Immature natural killer cell (primary cell): ENCODE results near the gene CLOCK. TPM values are rescaled to one million over a fixed set of nuclear protein-coding genes. Genes with fewer than 3 reads are reported as not detected.
"Not testable (repeated sequence)": the region's sequence is repeated elsewhere in the genome, so short reads cannot be mapped to it uniquely, and the experiment has no call there.

ENCODE experiments used
- DNase-seq, 3 donors: peaks; one replicate each; pipeline ENCODE4 v3.0.0; 2022; ENCODE audit warnings: mixed read lengths in 1 of 3
- H3K27ac Mint-ChIP-seq, 6 donors: one replicate each; pipeline ENCODE4 v1.8.0; 2020; ENCODE audit warnings: mixed read lengths in 6 of 6, mild to moderate bottlenecking in 5 of 6, inconsistent platforms in 4 of 6, moderate library complexity in 3 of 6
- H3K27me3 Mint-ChIP-seq, 3 donors: one replicate each; pipeline ENCODE4 v1.8.0; 2020 to 2021; ENCODE audit warnings: low read depth in 3 of 3, mild to moderate bottlenecking in 3 of 3, mixed read lengths in 3 of 3, moderate library complexity in 3 of 3, inconsistent platforms in 1 of 3
- H3K36me3 Mint-ChIP-seq, 3 donors: one replicate each; pipeline ENCODE4 v1.8.0; 2020; ENCODE audit warnings: mixed read lengths in 3 of 3, inconsistent platforms in 2 of 3, mild to moderate bottlenecking in 2 of 3
- H3K4me1 Mint-ChIP-seq, 2 donors: one replicate each; pipeline ENCODE4 v1.8.0; 2020; ENCODE audit warnings: inconsistent platforms in 2 of 2, mild to moderate bottlenecking in 2 of 2, mixed read lengths in 2 of 2, moderate library complexity in 1 of 2
- H3K4me3 Mint-ChIP-seq, 5 donors: one replicate each; pipeline ENCODE4 v1.8.0; 2020; ENCODE audit warnings: mild to moderate bottlenecking in 5 of 5, mixed read lengths in 5 of 5, inconsistent platforms in 3 of 5, moderate library complexity in 3 of 5
- H3K9me3 Mint-ChIP-seq, 6 donors: one replicate each; pipeline ENCODE4 v1.8.0; 2020; ENCODE audit warnings: mild to moderate bottlenecking in 6 of 6, mixed read lengths in 6 of 6, inconsistent platforms in 4 of 6, moderate library complexity in 3 of 6
- polyA plus RNA-seq, 3 donors: library from polyadenylated mRNA; unstranded; fragments of 300-500 nt; fragmentation: Illumina TruSeq; gene quantifications; one replicate each; pipeline ENCODE4 v1.2.3, GENCODE V29; 2021

Gene CLOCK, protein sequence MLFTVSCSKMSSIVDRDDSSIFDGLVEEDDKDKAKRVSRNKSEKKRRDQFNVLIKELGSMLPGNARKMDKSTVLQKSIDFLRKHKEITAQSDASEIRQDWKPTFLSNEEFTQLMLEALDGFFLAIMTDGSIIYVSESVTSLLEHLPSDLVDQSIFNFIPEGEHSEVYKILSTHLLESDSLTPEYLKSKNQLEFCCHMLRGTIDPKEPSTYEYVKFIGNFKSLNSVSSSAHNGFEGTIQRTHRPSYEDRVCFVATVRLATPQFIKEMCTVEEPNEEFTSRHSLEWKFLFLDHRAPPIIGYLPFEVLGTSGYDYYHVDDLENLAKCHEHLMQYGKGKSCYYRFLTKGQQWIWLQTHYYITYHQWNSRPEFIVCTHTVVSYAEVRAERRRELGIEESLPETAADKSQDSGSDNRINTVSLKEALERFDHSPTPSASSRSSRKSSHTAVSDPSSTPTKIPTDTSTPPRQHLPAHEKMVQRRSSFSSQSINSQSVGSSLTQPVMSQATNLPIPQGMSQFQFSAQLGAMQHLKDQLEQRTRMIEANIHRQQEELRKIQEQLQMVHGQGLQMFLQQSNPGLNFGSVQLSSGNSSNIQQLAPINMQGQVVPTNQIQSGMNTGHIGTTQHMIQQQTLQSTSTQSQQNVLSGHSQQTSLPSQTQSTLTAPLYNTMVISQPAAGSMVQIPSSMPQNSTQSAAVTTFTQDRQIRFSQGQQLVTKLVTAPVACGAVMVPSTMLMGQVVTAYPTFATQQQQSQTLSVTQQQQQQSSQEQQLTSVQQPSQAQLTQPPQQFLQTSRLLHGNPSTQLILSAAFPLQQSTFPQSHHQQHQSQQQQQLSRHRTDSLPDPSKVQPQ
- 1 to 10 TPM; 1.1 to 7.0 (median 4.7) TPM for polyA plus RNA-seq

DNA sequence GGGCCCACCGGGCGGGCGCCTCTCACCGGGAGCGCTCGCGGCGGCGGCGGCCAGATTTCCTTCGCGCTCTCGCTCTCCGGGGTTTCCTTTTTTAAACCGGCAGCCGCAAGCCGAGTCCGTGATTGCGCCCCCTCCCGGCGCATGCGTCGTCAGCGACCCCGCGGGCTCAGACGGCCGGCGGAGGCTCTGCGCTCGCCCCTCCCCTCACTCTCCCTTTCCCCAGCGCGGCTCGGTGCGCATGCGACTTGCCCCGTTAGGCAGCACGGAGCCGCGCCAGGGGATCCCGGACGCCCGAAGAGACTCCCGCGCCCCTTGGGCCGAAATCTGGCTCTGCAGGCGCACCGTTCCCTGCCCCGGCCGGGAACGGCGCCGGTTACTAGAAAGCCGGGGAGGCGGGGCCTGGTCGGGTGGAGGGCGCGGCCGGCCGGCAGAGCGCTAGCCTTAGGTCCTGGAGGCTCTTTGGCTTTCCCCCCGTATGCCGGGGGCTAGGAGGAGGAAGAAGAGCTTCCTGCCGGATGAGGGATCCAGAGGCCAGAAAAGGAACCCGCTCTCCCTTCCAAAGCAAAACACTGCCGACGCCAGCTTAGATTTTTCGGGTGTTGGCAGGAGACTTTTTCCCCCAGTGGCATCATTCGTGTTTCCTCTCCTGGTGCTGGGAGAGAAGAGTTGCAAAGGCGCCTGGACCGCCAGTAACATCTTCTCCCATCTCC lies at the start of gene CLOCK:
Gene CLOCK, minus strand, starts transcription at position 154 of the 710 bp plus-strand sequence. CDS start 64,124 bp downstream, outside the sequence.
- Mint-ChIP-seq H3K27me3 (peaks cover 9 to 28% (median 13%) of the 10 kb centered on the region in 3 donors), H3K27ac (peak within 1 kb of the TSS; percentile 90 to 94 (median 92)), H3K36me3 (no peaks in the 10 kb centered on the region), H3K9me3 (no peaks in the 10 kb centered on the region), H3K4me3 (peak within 1 kb of the TSS; percentile 91 to 98 (median 94)), H3K4me1 (peaks cover 24 to 37% of the 10 kb centered on the region in 2 donors)
- DNase-seq = peak; percentile 86 to 88 (median 87)

DNA sequence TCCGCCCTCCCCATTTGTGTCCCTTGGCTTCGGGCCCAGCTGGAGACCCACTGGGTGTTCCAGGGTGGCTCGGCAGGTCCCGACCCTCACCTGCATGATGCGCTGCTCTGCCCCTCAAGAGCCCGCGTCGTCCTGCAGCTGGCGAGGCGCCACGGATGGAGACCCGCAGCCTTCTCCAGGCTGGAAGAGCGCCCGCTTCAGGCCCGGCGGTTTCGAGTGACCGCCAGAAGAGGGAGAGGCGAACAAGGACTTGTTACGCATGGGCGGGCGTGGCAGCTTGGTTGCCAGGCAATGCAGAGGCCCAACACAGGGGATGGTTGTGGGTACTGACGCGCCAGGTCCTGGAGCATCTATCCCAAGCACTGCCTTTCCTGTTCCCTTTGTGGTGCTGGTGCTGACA lies 45.3 kb upstream of the CLOCK start, which contains the start of gene PDCL2:
Gene PDCL2, minus strand, starts transcription at position 232 of the 400 bp plus-strand sequence. Its CDS starts 136 bp downstream, at position 96.
- Mint-ChIP-seq H3K4me1 (no peaks in the 10 kb centered on the region), H3K27ac (no peak within 1 kb of the TSS), H3K36me3 (no peaks in the 10 kb centered on the region), H3K27me3 (peaks cover 0 to 9% (median 3%) of the 10 kb centered on the region in 3 donors), H3K4me3 (no peak within 1 kb of the TSS), H3K9me3 (no peaks in the 10 kb centered on the region)
- DNase-seq = no peak

DNA sequence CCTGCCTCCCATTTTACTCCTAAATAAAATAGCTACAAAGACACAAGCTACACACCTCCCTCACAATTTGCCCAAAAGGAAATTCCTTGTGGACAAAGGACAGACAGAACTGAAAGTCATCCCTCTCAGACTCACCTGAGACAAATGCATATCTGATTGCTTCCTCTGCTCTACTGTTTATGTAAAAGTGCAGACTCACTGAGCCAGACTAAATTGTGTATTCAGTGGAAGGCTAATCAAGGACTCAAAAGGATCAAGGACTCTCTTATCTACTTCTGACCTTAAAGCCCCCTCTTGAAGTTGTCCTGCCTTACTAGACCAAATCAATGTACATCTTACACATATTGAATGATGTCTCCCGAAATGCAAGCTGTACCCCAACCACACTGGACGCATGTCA lies 41.5 kb upstream of the CLOCK start:
- Mint-ChIP-seq H3K27me3 (peaks cover 0 to 6% (median 5%) of the 10 kb centered on the region in 3 donors), H3K27ac (no peak overlapping the region), H3K4me3 (no peak overlapping the region), H3K9me3 (peaks cover 0 to 12% (median 5%) of the 10 kb centered on the region in 6 donors), H3K36me3 (no peaks in the 10 kb centered on the region), H3K4me1 (no peaks in the 10 kb centered on the region)
- DNase-seq = no peak

DNA sequence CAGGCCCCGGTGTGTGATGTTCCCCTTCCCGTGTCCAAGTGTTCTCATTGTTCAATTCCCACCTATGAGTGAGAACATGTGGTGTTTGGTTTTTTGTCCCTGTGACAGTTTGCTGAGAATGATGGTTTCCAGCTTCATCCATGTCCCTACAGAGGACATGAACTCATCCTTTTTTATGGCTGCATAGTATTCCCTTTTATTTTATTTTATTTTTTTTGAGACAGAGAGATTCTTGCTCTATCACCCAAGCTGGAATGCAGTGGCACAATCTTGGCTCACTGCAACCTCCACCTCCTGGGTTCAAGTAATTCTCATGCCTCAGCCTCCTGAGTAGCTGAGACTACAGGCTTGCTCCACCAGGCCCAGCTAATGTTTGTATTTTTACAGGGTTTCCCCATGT lies 36.1 kb upstream of the CLOCK start:
- not testable (repeated sequence) for H3K27me3 Mint-ChIP-seq, H3K4me1 Mint-ChIP-seq, DNase-seq, H3K36me3 Mint-ChIP-seq, H3K4me3 Mint-ChIP-seq, H3K27ac Mint-ChIP-seq
- H3K9me3 Mint-ChIP-seq = peaks cover 0 to 17% (median 7%) of the 10 kb centered on the region in 6 donors

DNA sequence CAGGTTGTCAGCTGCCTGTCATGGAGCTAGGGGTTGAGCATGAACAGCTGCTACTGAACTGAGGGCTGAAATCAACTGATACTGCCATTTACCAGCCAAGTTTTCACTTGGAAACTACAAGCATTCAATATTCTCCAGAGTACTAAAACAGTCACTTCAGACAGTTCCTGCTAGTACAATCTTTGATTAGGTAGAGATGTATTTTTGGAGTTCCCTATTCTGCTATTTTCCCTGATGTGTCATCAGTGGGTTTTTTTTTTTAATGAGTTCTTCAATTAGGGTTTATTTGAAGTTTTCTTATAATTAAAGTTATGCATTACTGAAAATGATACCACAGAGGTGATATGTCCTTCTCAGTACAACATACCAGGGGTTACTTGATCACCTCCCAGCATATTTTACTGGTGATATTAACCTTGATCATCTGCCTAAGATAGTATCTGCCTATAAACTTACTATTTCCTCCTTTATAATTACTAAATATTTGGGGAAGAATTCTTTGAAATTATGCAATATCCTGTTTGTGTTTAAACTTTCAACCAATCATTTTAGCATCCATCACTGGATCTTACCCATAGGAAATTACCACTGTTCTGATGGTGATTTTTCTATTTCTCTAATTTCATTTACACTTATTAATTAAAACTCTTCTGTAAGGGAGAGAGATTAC lies 31.8 kb upstream of the CLOCK start:
- Mint-ChIP-seq H3K36me3 (peaks cover 0 to 8% (median 6%) of the 10 kb centered on the region in 3 donors), H3K27me3 (peaks cover 3 to 9% (median 6%) of the 10 kb centered on the region in 3 donors), H3K4me3 (no peak overlapping the region), H3K27ac (no peak overlapping the region), H3K9me3 (peaks cover 15 to 39% (median 18%) of the 10 kb centered on the region in 6 donors), H3K4me1 (no peaks in the 10 kb centered on the region)
- no peak for DNase-seq

DNA sequence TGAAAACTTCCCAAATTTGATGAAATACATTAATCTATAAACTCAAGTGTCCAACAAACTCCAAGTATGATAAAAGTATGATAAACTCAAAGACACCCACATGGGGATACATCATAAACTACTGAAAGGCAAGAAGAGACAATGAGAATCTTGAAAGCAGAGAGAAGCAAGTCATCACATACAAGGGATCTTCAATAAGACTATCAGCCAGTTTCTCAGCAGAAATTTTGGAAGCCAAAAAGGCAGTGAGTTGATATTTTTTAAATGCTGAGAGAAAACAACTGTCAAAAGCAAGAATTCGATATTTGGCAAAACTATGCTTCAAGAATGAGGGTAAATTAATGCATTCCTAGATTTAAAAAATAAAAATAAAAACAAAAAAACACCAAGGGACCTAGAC lies 28.8 kb upstream of the CLOCK start:
- no peaks in the 10 kb centered on the region for H3K4me1 Mint-ChIP-seq
- no peak overlapping the region for H3K4me3 Mint-ChIP-seq
- H3K27ac Mint-ChIP-seq = no peak overlapping the region
- H3K36me3 Mint-ChIP-seq = peaks cover 0 to 8% (median 6%) of the 10 kb centered on the region in 3 donors
- DNase-seq = no peak
- peaks cover 3 to 6% (median 5%) of the 10 kb centered on the region in 3 donors for H3K27me3 Mint-ChIP-seq
- H3K9me3 Mint-ChIP-seq = peaks cover 15 to 32% (median 16%) of the 10 kb centered on the region in 6 donors

DNA sequence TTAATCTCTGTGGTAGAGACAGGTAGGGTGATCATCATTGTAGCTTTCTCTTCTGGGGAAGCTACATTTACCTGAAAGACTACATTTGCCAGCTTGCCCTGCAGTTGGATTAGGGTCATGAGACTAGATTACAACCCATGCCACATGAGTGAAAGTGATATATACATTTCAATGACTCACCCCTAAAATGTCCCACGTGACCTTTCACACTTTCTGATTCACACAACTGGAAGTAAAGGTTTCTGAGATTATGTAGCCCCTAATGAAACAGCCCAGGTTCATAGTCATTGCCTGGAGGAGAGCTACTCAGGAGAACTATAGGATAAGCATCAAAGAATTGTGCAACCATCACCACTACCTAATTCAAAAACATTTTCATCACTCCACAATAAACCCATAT lies 27.5 kb upstream of the CLOCK start:
- no peak overlapping the region for H3K4me3 Mint-ChIP-seq
- no peak for DNase-seq
- H3K36me3 Mint-ChIP-seq = peaks cover 0 to 8% (median 6%) of the 10 kb centered on the region in 3 donors
- H3K4me1 Mint-ChIP-seq = no peaks in the 10 kb centered on the region
- peaks cover 15 to 32% (median 16%) of the 10 kb centered on the region in 6 donors for H3K9me3 Mint-ChIP-seq
- H3K27ac Mint-ChIP-seq = no peak overlapping the region
- H3K27me3 Mint-ChIP-seq = peaks cover 3 to 6% (median 3%) of the 10 kb centered on the region in 3 donors

DNA sequence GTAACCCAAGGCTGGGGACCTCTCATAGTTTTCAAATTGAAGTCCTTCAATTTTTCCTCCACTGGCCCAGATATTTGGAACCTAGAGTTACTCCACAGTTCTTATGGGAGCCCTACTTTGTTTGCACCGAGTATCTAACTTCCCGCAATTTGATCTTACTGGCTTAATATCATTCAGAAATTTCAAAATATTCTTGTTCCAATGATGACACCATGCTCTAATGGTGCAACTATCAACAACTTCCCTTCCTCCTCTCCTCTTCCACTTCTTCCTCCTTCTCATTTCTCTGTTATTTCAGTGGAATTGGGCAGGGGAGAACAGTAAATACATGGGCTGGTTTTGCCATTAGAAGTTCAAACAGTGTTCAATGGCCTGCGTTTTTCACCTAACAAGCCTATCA lies 25.1 kb upstream of the CLOCK start:
- H3K9me3 Mint-ChIP-seq = peaks cover 7 to 18% (median 14%) of the 10 kb centered on the region in 6 donors
- H3K36me3 Mint-ChIP-seq = peaks cover 0 to 8% (median 6%) of the 10 kb centered on the region in 3 donors
- H3K27me3 Mint-ChIP-seq = peaks cover 3 to 6% (median 3%) of the 10 kb centered on the region in 3 donors
- H3K4me1 Mint-ChIP-seq = no peaks in the 10 kb centered on the region
- no peak overlapping the region for H3K4me3 Mint-ChIP-seq
- no peak overlapping the region for H3K27ac Mint-ChIP-seq
- DNase-seq = no peak

DNA sequence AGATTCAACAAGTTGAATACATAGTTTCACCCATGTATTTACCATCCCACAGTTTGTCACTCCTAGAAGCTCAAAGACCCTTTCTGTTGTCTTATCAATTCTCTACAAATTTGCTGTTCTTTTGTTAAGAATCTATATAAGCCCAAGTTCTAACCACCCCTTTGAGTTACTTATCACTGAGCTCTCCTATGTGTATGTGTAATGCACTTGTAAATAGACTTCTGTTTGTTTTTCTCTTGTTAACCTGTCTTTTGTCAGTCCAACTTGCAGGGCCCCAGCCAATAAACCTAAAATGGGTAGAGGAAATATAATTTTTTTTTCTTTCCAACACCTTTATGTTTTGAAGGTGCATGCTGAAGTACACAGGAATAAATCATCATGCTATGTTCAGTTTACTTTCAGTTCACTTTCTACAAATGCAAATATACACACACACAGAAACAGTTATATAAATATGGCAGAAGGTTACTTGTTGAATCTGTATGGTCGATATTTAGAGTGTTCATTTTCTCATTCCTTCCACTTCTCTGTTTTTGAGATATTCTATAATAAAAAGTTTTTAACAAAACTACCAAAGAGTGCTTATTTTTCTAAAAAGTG lies 22.3 kb upstream of the CLOCK start:
- Mint-ChIP-seq H3K27ac (no peak overlapping the region), H3K4me3 (no peak overlapping the region), H3K9me3 (no peaks in the 10 kb centered on the region), H3K4me1 (no peaks in the 10 kb centered on the region), H3K36me3 (no peaks in the 10 kb centered on the region), H3K27me3 (peaks cover 0 to 3% (median 3%) of the 10 kb centered on the region in 3 donors)
- no peak for DNase-seq

DNA sequence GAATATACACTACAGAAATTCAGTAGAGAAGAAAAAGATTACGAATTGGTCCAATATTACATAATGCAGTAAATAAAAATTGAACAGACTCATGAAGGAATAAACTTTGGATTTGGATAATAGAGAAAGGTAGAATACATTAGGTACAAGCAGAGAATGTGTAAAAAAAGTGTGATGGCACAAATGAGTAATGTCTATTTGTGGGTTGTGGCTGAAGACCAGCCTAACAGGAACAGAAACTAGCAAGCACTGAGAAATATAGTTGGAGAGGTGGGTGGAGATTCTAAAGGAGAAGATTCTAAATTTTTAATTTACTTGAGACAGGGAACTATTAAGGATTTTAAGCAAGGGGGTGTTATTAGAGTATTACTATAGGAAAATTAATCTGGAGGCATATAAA lies 15.2 kb upstream of the CLOCK start:
- Mint-ChIP-seq H3K9me3 (no peaks in the 10 kb centered on the region), H3K27ac (no peak overlapping the region), H3K4me3 (no peak overlapping the region), H3K36me3 (no peaks in the 10 kb centered on the region), H3K27me3 (peaks cover 0 to 2% (median 0%) of the 10 kb centered on the region in 3 donors), H3K4me1 (peaks cover 2 to 12% of the 10 kb centered on the region in 2 donors)
- no peak for DNase-seq

DNA sequence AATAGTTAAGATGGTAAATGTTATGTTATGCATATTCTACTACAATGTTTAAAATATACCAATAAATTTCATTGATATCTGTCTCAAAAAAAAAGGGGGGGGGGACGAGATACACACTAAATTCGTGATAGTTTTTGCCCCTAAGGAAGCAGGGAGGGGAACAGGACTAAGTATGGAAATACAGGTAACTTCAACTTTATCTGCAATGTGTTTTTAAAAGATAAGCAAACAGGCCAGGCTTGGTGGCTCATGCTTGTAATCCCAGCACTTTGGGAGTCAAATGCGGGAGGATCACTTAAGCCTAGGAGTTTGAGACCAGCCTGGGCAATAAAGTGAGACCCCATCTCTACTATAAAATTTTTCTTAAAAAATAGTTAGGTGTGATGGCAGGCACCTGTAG lies 13.4 kb upstream of the CLOCK start:
- H3K36me3 Mint-ChIP-seq = no peaks in the 10 kb centered on the region
- H3K27me3 Mint-ChIP-seq = peaks cover 0 to 2% (median 0%) of the 10 kb centered on the region in 3 donors
- H3K4me3 Mint-ChIP-seq = no peak overlapping the region

DNA sequence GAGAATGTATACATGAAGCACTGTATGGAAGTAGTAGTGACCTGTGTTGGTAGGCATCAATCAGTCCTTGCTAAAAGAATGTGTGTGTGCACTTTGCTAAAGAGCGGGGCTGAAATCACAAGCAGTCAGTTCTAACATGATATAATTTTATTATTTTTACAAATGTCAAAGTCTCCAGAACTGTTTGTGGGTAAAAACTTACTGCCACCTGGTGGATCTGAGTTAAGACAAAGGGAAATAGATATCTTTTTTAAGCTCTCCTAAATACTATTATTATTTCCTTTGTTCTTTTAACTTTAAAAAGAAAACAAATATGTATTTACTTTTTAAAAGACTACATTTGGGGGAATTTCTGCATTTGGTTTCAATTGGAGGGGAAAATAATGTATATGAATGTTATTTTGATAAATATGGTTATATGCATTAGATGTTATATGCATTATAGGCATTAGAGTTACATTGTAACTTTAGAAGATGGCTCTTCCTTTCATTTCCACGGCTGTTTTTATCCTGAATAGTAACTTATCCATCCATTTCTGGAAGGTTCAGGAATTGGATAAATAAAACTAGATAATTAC lies 7.8 kb upstream of the CLOCK start:
- Mint-ChIP-seq H3K27ac (no peak overlapping the region), H3K9me3 (no peaks in the 10 kb centered on the region), H3K36me3 (no peaks in the 10 kb centered on the region), H3K4me3 (no peak overlapping the region), H3K4me1 (no peaks in the 10 kb centered on the region), H3K27me3 (peaks cover 3 to 7% (median 6%) of the 10 kb centered on the region in 3 donors)
- peak in 2 of 3 donors; percentile 24 to 37 for DNase-seq

More for the DNA sequence above, 13.4 kb upstream of the CLOCK start:
- Mint-ChIP-seq H3K9me3 (no peaks in the 10 kb centered on the region), H3K27ac (no peak overlapping the region), H3K4me1 (peaks cover 2 to 12% of the 10 kb centered on the region in 2 donors)
- no peak for DNase-seq
